ENCODE measurements around the gene NCKAP5. TPM values are rescaled to one million over a fixed set of nuclear protein-coding genes. Genes with fewer than 3 reads are reported as not detected.

The NCKAP5 gene
- total RNA-seq, 4 donors from 2014 or later: 0.37 to 1.3 (median 0.83) TPM

DNA sequence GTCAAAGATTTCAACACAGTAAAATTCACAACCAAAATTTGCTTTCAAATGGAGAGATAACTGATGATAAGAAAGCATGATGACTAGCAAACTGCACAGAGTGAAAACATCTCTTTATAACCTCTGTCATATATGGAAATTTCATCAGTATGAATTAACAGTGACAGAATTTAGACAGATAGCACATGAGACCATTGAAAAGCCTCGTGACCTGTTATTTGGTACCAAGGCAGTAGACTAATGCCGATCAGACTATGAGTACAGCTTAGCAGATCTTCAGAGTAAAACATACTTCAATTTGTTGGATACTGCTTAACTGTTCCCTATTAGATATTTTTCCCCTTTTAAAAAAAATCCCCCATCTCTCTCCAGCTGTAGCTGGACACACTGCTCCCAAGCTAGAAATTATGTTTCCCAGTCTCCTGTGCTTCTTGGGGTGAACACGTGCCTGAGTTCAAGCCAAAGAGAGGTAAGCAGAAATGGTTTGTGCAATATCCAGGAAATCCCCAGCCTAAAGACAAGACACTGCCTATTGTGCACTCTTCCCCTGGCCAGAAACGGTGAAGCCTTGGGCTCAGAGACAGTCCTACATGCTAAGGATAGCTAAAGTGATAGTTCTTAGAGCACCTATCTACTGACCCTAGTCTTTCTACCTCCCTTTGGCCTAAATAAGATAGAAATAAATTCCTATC, 256.1 kb downstream of the NCKAP5 start:
- TF ChIP-seq, protein P1, sequence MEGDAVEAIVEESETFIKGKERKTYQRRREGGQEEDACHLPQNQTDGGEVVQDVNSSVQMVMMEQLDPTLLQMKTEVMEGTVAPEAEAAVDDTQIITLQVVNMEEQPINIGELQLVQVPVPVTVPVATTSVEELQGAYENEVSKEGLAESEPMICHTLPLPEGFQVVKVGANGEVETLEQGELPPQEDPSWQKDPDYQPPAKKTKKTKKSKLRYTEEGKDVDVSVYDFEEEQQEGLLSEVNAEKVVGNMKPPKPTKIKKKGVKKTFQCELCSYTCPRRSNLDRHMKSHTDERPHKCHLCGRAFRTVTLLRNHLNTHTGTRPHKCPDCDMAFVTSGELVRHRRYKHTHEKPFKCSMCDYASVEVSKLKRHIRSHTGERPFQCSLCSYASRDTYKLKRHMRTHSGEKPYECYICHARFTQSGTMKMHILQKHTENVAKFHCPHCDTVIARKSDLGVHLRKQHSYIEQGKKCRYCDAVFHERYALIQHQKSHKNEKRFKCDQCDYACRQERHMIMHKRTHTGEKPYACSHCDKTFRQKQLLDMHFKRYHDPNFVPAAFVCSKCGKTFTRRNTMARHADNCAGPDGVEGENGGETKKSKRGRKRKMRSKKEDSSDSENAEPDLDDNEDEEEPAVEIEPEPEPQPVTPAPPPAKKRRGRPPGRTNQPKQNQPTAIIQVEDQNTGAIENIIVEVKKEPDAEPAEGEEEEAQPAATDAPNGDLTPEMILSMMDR (IDR thresholded peaks at IDR 0.05): no peak
- ATAC-seq (ENCODE audit: low FRiP score) (no peak), DNase-seq (ENCODE audit: low spot score) (no peak)

DNA sequence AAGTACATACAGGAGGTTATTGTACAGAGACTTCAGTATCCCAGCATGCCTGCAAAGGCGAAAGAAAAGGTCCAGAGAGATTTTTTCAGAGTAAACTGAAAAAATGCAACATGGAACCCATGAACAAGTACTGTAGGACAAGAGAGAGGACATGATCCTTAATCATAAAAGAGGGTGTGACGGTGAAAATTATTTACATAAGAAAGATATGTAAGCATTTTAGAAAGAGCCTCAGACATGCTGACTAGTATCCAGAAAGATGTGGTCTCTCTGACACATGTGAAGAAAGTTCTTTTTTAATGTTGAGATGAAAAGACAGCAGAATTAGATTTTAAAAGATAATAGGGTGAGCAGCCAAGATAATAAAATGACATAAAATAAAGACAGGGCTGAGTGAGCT, 262.0 kb downstream of the NCKAP5 start:
- DNase-seq (ENCODE audit: low spot score) (no peak), ATAC-seq (ENCODE audit: low FRiP score) (no peak)
- TF ChIP-seq, protein P1 (IDR thresholded peaks at IDR 0.05): no peak

DNA sequence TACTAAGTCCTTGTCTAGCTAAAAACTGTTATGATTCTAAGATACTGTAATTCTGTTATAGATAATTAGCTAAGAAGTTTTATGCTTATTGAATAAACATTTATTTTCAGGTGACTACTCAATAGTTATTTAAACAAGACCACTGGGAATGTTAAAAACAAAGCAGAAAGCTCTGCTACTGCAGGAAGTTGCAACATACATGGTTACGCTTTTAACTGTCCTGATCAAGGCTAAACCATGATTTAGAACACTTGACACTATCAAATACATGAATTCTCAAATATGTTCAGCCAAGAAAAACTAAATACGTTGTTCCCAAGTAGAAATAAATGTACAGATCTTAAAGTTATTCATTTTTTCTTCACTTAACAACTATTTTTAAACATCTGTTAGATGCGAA, 263.9 kb downstream of the NCKAP5 start:
- TF ChIP-seq, protein P1 (IDR thresholded peaks at IDR 0.05): no peak
- ATAC-seq (ENCODE audit: low FRiP score): no peak
- DNase-seq (ENCODE audit: low spot score): no peak

DNA sequence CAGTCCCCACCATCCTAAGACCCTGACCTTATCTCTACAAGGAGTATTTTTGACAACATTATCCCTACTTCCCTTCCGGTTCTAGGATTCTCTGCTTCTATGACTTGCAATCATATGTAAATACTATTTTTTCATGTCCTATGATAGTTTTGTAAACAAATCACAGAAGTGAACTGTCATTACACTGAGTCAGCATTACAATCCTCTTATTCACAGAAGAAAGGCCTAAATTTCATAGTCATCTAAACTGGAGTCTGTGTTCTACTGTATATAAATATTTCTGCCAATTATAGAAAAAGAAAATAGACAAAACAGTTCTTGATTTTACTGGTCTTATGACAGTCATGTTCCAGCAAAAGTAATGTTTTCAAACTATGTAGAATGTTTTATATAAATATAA, 265.1 kb downstream of the NCKAP5 start:
- TF ChIP-seq, protein P1 (IDR thresholded peaks at IDR 0.05): no peak
- ATAC-seq (ENCODE audit: low FRiP score) (no peak), DNase-seq (ENCODE audit: low spot score) (no peak)

DNA sequence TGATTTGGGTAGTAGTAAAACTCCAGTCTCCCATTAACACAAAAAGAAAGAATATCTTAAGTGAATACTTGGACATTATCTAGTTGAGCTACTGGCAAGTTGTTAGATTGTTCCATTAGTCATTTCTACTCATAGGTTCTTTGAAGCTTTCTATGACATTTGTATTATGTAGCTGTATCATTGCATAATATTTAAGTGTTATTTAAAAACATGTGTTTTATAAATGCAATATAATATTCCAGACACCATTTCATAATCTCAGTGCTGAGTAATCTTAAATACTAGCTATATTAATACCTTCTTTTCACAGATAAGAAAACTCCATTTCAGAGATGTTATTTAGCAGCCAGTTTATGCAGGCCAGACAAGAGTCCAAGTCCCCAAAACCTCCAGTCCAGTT, 271.9 kb downstream of the NCKAP5 start:
- TF ChIP-seq, protein P1 (IDR thresholded peaks at IDR 0.05): no peak
- DNase-seq (ENCODE audit: low spot score) (no peak), ATAC-seq (ENCODE audit: low FRiP score) (no peak)

DNA sequence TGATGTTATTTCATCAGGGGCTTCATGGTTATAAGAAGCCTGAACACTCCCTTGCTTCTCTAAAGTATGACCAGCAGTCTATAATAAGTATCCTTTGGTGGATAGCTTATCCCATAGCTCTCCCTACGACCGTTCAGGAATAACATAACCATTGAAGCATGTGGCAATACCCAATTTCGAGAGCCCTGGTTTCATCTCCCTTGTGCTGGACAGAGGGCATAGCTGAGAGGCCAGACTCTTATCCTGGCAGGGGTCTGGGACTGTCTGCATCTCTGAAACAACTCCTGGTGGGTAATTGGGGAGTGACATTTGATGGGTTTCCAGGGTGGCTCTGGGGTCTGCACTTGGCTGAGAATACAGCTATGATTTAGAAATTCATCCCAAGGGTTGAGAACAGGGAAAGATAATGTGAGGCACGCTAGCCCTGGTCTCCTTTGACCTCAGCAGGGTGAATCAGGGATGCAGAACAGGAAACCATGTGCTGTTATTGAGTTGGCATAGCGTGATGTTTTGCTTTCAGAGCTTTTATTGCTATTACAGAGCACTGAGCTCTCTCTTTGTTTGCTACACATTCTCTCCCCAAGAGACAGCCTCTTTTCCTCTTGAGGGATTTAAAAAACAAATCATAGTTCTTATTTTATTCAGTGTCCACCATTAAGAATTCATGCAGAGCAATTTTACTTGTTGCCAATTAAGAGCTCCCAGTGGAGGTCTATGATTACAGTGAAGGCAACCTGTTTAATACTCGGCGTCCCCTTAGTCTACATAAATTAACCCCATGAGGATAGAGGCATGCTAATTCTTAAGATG, 274.5 kb downstream of the NCKAP5 start:
- TF ChIP-seq, protein P1 (IDR thresholded peaks at IDR 0.05): no peak
- no peak for DNase-seq (ENCODE audit: low spot score)
- ATAC-seq (ENCODE audit: low FRiP score): no peak
